Activated gamma-delta T cell (primary cell): ENCODE results near the gene STX1A.

Experiments used
- DNase-seq: peaks from one replicate; lab custom pipeline; 2025; lab: John Stamatoyannopoulos, UW

Gene STX1A

DNA sequence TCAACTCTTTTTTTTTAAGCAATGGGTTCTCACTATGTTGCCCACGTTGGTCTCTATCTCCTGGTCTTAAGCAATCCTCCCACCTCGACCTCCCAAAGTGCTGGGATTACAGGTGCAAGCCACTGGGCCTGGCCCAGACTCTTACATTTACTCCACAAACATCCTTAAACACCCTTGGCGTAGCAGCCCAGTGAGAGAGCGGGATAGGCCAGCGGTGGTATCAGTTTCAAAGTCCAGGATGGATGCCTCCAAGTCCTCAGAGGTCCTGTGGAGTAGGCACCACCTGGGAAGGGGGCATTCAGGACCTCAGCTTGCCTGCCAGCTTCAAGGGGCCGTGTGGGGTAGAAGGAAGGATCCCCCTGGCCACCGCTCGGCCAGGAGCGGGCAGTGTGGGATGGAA lies 69.9 kb downstream of the STX1A start:
- DNase-seq: no peak
